Kidney (tissue), 14 donors: Measurements from ENCODE around the gene MAN2A1. TPM values are rescaled to one million over a fixed set of nuclear protein-coding genes. Genes with fewer than 3 reads are reported as not detected.

Experiments
- DNase-seq, 5 donors: peaks; one replicate each; pipeline ENCODE4 v3.0.0-alpha.2; 2013 to 2020
- FAIRE-seq: peaks from 2 replicates; lab custom pipeline; 2012; peaks lifted over from hg19 to GRCh38; lab: Jason Lieb, UNC
- H3K27ac ChIP-seq, 2 donors: one replicate each; pipeline ENCODE4 v1.7.0; 2013; ENCODE audit warnings: low read depth in 2 of 2, low read length in 2 of 2, inconsistent platforms in 1 of 2
- H3K27me3 ChIP-seq: one replicate; pipeline ENCODE4 v1.7.1; 2013; ENCODE audit warnings: low read length, inconsistent platforms; ENCODE audit not compliant: control insufficient read depth, insufficient read depth
- H3K36me3 ChIP-seq, 3 donors: one replicate each; pipeline versions ENCODE4 v1.7.0 to v1.7.1; 2013; ENCODE audit warnings: low read length in 3 of 3, control low read depth in 1 of 3, inconsistent platforms in 1 of 3; ENCODE audit not compliant: insufficient read depth in 3 of 3, control insufficient read depth in 2 of 3
- H3K4me1 ChIP-seq, 3 donors: one replicate each; pipeline versions ENCODE4 v1.7.0 to v1.7.1; 2013; ENCODE audit warnings: low read length in 3 of 3, inconsistent platforms in 1 of 3, low read depth in 1 of 3; ENCODE audit not compliant: control insufficient read depth in 2 of 3, insufficient read depth in 2 of 3
- H3K4me3 ChIP-seq, 3 donors: one replicate each; pipeline versions ENCODE4 v1.7.0 to v1.8.1; 2013; ENCODE audit warnings: low read length in 3 of 3, control low read depth in 1 of 3, inconsistent platforms in 1 of 3
- H3K9ac ChIP-seq, 3 donors: one replicate each; pipeline versions ENCODE4 v1.7.0 to v1.7.1; 2013; ENCODE audit warnings: low read length in 3 of 3, control low read depth in 1 of 3, inconsistent platforms in 1 of 3
- H3K9me3 ChIP-seq, 3 donors: one replicate each; pipeline versions ENCODE4 v1.7.0 to v1.7.1; 2013; ENCODE audit warnings: low read length in 3 of 3, control low read depth in 1 of 3, inconsistent platforms in 1 of 3; ENCODE audit not compliant: control insufficient read depth in 2 of 3, insufficient read depth in 1 of 3
- CTCF ChIP-seq: IDR thresholded peaks from 3 replicates; pipeline ENCODE4 v1.5.1; 2012; ENCODE audit warnings: mild to moderate bottlenecking, moderate library complexity, borderline replicate concordance; ENCODE audit not compliant: insufficient read depth; ENCODE audit errors: extremely low read depth
- intact Hi-C: fragments of 100-400 bp; cut with DNase I; formaldehyde crosslinking; loops from one replicate; pipeline ENCODE4 v1.11.1; 2022
- polyA plus RNA-seq: library from polyadenylated mRNA; stranded (reverse); fragments of 350-450 nt; fragmentation: Illumina TruSeq; extraction: RNeasy Lipid Tissue Mini Kit (QIAGEN cat#74804); gene quantifications from one replicate; pipeline ENCODE4 v1.2.3, GENCODE V29; 2014; ENCODE audit warnings: low read depth, low replicate concordance; ENCODE audit not compliant: insufficient read depth
- total RNA-seq: library from RNA; stranded (reverse); fragmentation: NEBNext Ultra II Directional; extraction: Animal tissue kit (Norgen Biotek cat#: 25700); gene quantifications from one replicate; pipeline ENCODE4 v1.2.1, GENCODE V29; 2021
- donor health status: control.
- donor health status: control.
- donor health status: control.
- donor health status: control.
- donor health status: control.
- donor health status: DM: yes; HTN: yes; CAD: no.
- donor health status: Normal renal cell carcinoma (clear cell type).

Gene MAN2A1
- total and polyA plus RNA-seq, 2 donors from 2014 or later = 12.7 to 69.9 TPM

DNA sequence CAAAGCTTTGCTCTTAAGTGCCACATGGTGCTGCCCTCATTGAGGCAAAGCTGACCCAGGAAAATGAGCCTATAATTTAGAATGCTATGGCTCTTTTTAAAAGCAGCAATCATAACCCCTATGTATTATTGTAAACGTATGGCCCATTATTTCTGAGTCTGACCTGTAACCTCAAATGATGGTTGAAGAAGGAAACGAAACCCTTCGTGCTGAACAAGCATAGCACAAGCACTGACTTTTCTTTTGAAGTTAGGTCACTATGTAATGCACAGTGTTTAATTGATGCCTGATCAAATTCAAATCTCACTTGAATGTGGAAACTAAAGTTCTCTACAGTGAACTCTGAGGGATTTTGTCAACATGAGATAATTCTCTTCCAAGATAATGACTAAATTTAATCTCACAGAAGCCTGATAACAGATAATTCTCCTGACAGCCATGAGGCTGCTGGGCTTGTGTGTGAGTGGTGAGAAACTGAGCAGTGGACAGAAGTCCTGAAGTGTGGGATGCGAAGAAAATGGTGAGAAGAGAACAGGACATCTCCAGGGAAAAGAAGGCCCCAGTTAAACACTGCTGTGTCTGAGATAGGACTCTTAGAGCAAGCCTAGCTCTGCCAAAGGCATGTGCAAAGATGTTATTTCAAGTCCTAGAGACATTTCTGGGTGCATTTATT is 226.9 kb downstream of the MAN2A1 start:
- no peaks in the 10 kb centered on the region for H3K4me1 ChIP-seq
- intact Hi-C loops = no loop called here
- no peak overlapping the region for H3K27ac ChIP-seq
- DNase-seq (no peak), FAIRE-seq (no peak)
- H3K27me3 ChIP-seq = no peaks in the 10 kb centered on the region
- H3K9ac ChIP-seq = no peak overlapping the region
- no peaks in the 10 kb centered on the region for H3K9me3 ChIP-seq
- no peak overlapping the region for H3K4me3 ChIP-seq
- no peaks in the 10 kb centered on the region for H3K36me3 ChIP-seq
- no peak for TF ChIP-seq CTCF
